Ovary (tissue), 9 donors: ENCODE results near the gene CRYAA. TPM values are rescaled to one million over a fixed set of nuclear protein-coding genes. Genes with fewer than 3 reads are reported as not detected.
A peak's percentile ranks its signal among the peaks of the same experiment; 100 is the strongest.

Source experiments
- DNase-seq, 5 donors: peaks; one replicate each; pipeline ENCODE4 v3.0.0-alpha.2; 2019 to 2020
- H3K27ac ChIP-seq, 2 donors: fragments of 200-600 bp; one replicate each; pipeline versions ENCODE4 v1.5.1 to v1.8.0; 2019 to 2022
- H3K27me3 ChIP-seq: fragments of 200-600 bp; one replicate; pipeline ENCODE4 v1.8.0; 2022
- H3K36me3 ChIP-seq: fragments of 200-600 bp; sonication (generic); one replicate; pipeline ENCODE4 v1.5.1; 2019
- H3K4me1 ChIP-seq: one replicate; pipeline ENCODE4 v1.8.1; 2013; ENCODE audit warnings: mild to moderate bottlenecking, moderate library complexity; ENCODE audit not compliant: insufficient read depth
- H3K4me3 ChIP-seq: fragments of 200-600 bp; sonication (generic); one replicate; pipeline ENCODE4 v1.5.1; 2017
- H3K9me3 ChIP-seq, 2 donors: fragments of 200-600 bp in 1 of 2; sonication (generic) in 1 of 2; one replicate each; pipeline versions ENCODE4 v1.5.1 to v1.8.1; 2013 to 2019; ENCODE audit warnings: mild to moderate bottlenecking in 1 of 2, moderate library complexity in 1 of 2
- EP300 ChIP-seq: sonication (generic); formaldehyde crosslinking; IDR thresholded peaks from one replicate; pipeline ENCODE4 v1.6.1; 2017; ENCODE audit warnings: antibody characterized with exemption
- POLR2A ChIP-seq: fragments of 450-650 bp; IDR thresholded peaks from one replicate; pipeline ENCODE4 v1.6.1; 2017; ENCODE audit warnings: antibody characterized with exemption, mild to moderate bottlenecking, moderate library complexity
- WGBS, 3 donors: extraction: QIAGEN DNeasy Blood & Tissue Kit in 1 of 3; methylation state at CpG; one replicate each; pipeline versions ENCODE4 v1.1.5 to v1.1.7; 2013 to 2017; 5-methylcytosine and 5-hydroxymethylcytosine counted together
- intact Hi-C, 4 donors: fragments of 100-400 bp; cut with DNase I; formaldehyde crosslinking; loops; one replicate each; pipeline versions ENCODE4 v1.11.0 to v1.15.1; 2022 to 2023
- polyA plus RNA-seq, 2 donors: library from polyadenylated mRNA; stranded (reverse); fragments of 200-250 nt in 1 of 2; fragments of 350-450 nt in 1 of 2; fragmentation: Illumina TruSeq in 1 of 2; extraction: RNeasy Lipid Tissue Mini Kit (QIAGEN cat#74804) in 1 of 2; gene quantifications; one replicate each; pipeline ENCODE4 v1.2.3, GENCODE V29; 2013 to 2014
- total RNA-seq, 7 donors: library from RNA; depleted of rRNA in 2 of 7; stranded (reverse); fragments of >200 nt in 2 of 7; fragmentation: NEBNext Ultra II Directional in 3 of 7; extraction: Animal tissue kit (Norgen Biotek cat#: 25700) in 3 of 7; gene quantifications; one replicate each; pipeline versions ENCODE4 v1.1.0 to v1.2.4, GENCODE V29; 2016 to 2023
- TF ChIP-seq, protein P1 (sequence below), 3 donors: fragments of 450-650 bp in 2 of 3; fragments of 200-600 bp in 1 of 3; IDR thresholded peaks; one replicate each; pipeline versions ENCODE4 v1.5.1 to v1.8.0; 2016 to 2022; ENCODE audit warnings: antibody characterized with exemption in 3 of 3, mild to moderate bottlenecking in 1 of 3
- donor health status: DM: no; HTN: no; CAD: no; lungs with moderate emphysema.
- donor health status: DM: no; HTN: no; CAD: no.
- donor health status: Bipolar disorder and iron deficiency.
- donor health status: DM: yes; HTN: yes; CAD: no.
- donor health status: DM: no; HTN: no; CAD: no.
- donor health status: DM: yes; HTN: yes; CAD: no.

CRYAA gene
- total and polyA plus RNA-seq, 9 donors: not detected

DNA sequence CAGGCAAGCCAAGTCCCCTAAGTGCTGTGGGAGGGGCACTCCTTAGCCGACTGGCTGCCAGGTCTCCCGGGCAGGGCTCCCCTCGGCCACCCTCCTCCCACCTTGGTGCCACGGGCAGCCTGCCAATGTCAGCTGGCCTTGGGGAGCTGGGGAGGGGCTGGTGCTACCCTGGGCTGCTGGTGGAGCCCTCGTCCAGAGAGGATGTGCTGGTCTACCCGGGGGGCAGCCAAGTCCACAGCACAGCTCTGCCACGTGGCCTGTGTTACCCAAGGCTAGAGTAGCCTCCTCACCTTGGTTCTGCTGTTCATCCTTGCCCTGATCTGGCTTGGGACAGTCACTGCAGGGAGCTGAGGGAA is 42.9 kb downstream of the CRYAA start:
- WGBS, 3 donors: 32 to 44% (median 37%) methylated on average over 7 of the region's 7 CpGs
- Histone ChIP-seq H3K36me3 (no peaks in the 10 kb centered on the region), H3K27me3 (no peaks in the 10 kb centered on the region), H3K9me3 (no peaks in the 10 kb centered on the region), H3K27ac (no peak overlapping the region), H3K4me3 (no peak overlapping the region), H3K4me1 (no peaks in the 10 kb centered on the region)
- DNase-seq: peak in 2 of 5 donors; percentile 30 to 31
- TF ChIP-seq, protein P1, sequence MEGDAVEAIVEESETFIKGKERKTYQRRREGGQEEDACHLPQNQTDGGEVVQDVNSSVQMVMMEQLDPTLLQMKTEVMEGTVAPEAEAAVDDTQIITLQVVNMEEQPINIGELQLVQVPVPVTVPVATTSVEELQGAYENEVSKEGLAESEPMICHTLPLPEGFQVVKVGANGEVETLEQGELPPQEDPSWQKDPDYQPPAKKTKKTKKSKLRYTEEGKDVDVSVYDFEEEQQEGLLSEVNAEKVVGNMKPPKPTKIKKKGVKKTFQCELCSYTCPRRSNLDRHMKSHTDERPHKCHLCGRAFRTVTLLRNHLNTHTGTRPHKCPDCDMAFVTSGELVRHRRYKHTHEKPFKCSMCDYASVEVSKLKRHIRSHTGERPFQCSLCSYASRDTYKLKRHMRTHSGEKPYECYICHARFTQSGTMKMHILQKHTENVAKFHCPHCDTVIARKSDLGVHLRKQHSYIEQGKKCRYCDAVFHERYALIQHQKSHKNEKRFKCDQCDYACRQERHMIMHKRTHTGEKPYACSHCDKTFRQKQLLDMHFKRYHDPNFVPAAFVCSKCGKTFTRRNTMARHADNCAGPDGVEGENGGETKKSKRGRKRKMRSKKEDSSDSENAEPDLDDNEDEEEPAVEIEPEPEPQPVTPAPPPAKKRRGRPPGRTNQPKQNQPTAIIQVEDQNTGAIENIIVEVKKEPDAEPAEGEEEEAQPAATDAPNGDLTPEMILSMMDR (IDR thresholded peaks at IDR 0.05): no peak
- TF ChIP-seq POLR2A: no peak
- no peak for TF ChIP-seq EP300
- intact Hi-C loops: no loop called here

Other genes with a start within 250 kb of the CRYAA start
- under 1 TPM in 1 of 7 donors, not detected in 6; 0.11 TPM for gene ERVH48-1, start 243.4 kb upstream of the CRYAA start, total RNA-seq
- not detected for gene ERVH48-1, start 243.4 kb upstream of the CRYAA start, polyA plus RNA-seq
- gene PKNOX1, start 194.4 kb upstream of the CRYAA start, total RNA-seq: 10 to 100 TPM in 6 of 7 donors, 1 to 10 TPM in 1; 7.0 to 50.9 (median 31.0) TPM
- gene PKNOX1, start 194.4 kb upstream of the CRYAA start, polyA plus RNA-seq: 10 to 100 TPM; 11.0 to 22.8 TPM
- gene CBS, start 93.2 kb upstream of the CRYAA start, total RNA-seq: 100 to 1,000 TPM in 2 of 7 donors, 10 to 100 TPM in 5; 31.8 to 114 (median 50.6) TPM
- 10 to 100 TPM in 1 of 2 donors, 1 to 10 TPM in 1; 7.1 to 77.6 TPM for gene CBS, start 93.2 kb upstream of the CRYAA start, polyA plus RNA-seq
- gene U2AF1, start 61.4 kb upstream of the CRYAA start, total RNA-seq: 10 to 100 TPM in 6 of 7 donors, 1 to 10 TPM in 1; 3.7 to 57.4 (median 21.0) TPM
- gene U2AF1, start 61.4 kb upstream of the CRYAA start, polyA plus RNA-seq: 10 to 100 TPM; 23.2 to 90.5 TPM